ENCODE data around the gene UTP3. TPM values are rescaled to one million over a fixed set of nuclear protein-coding genes. Genes with fewer than 3 reads are reported as not detected.
A peak's percentile ranks its signal among the peaks of the same experiment; 100 is the strongest.
"Not testable (repeated sequence)": the region's sequence is repeated elsewhere in the genome, so short reads cannot be mapped to it uniquely, and the experiment has no call there.

The UTP3 gene
- 10 to 100 TPM; 27.9 to 48.7 (median 44.3) TPM for polyA plus RNA-seq (ENCODE audit: insufficient read length in 4 of 4)

GRCh38 chr4:70687821-70688794, at the start of gene UTP3:
Gene UTP3, plus strand, starts transcription at chr4:70688532. Its CDS starts 146 bp downstream, at chr4:70688678.
- peak; percentile 95 to 98 (median 98) for DNase-seq (ENCODE audit: low read depth in 4 of 4, low spot score in 3 of 4)

GRCh38 chr4:70640192-70640591, 48.1 kb upstream of the UTP3 start:
- DNase-seq (ENCODE audit: low read depth in 4 of 4, low spot score in 3 of 4) = no peak

- DNase-seq (ENCODE audit: low read depth in 4 of 4, low spot score in 3 of 4) = not testable (repeated sequence)
Measured at GRCh38 chr4:70650741-70651140, 37.6 kb upstream of the UTP3 start.

GRCh38 chr4:70651864-70652506, 36.3 kb upstream of the UTP3 start:
- peak in 1 of 4 donors; percentile 2 for DNase-seq (ENCODE audit: low read depth in 4 of 4, low spot score in 3 of 4)

GRCh38 chr4:70654605-70655011, 33.7 kb upstream of the UTP3 start:
- no peak for DNase-seq (ENCODE audit: low read depth in 4 of 4, low spot score in 3 of 4)

- DNase-seq (ENCODE audit: low read depth in 4 of 4, low spot score in 3 of 4) = no peak
Measured at GRCh38 chr4:70657326-70657725, 31.0 kb upstream of the UTP3 start.

GRCh38 chr4:70658418-70658817, 29.9 kb upstream of the UTP3 start:
- DNase-seq (ENCODE audit: low read depth in 4 of 4, low spot score in 3 of 4) = no peak

GRCh38 chr4:70660106-70660505, 28.2 kb upstream of the UTP3 start:
- DNase-seq (ENCODE audit: low read depth in 4 of 4, low spot score in 3 of 4) = no peak

- DNase-seq (ENCODE audit: low read depth in 4 of 4, low spot score in 3 of 4) = not testable (repeated sequence)
Measured at GRCh38 chr4:70661309-70661922, 26.9 kb upstream of the UTP3 start.

- no peak for DNase-seq (ENCODE audit: low read depth in 4 of 4, low spot score in 3 of 4)
Measured at GRCh38 chr4:70666369-70666768, 22.0 kb upstream of the UTP3 start, which contains the start of gene JCHAIN. Gene JCHAIN, minus strand, starts transcription at chr4:70666508. Its CDS starts 18 bp downstream, at chr4:70666490.

- DNase-seq (ENCODE audit: low read depth in 4 of 4, low spot score in 3 of 4) = no peak
Measured at GRCh38 chr4:70667740-70668535, 20.4 kb upstream of the UTP3 start.

GRCh38 chr4:70670332-70671014, 17.9 kb upstream of the UTP3 start:
- no peak for DNase-seq (ENCODE audit: low read depth in 4 of 4, low spot score in 3 of 4)

GRCh38 chr4:70671091-70671490, 17.2 kb upstream of the UTP3 start:
- DNase-seq (ENCODE audit: low read depth in 4 of 4, low spot score in 3 of 4) = no peak

GRCh38 chr4:70674191-70674590, 14.1 kb upstream of the UTP3 start:
- no peak for DNase-seq (ENCODE audit: low read depth in 4 of 4, low spot score in 3 of 4)

GRCh38 chr4:70674731-70675130, 13.6 kb upstream of the UTP3 start:
- DNase-seq (ENCODE audit: low read depth in 4 of 4, low spot score in 3 of 4) = no peak

GRCh38 chr4:70676554-70677090, 11.7 kb upstream of the UTP3 start:
- no peak for DNase-seq (ENCODE audit: low read depth in 4 of 4, low spot score in 3 of 4)

GRCh38 chr4:70678383-70678999, 9.8 kb upstream of the UTP3 start:
- DNase-seq (ENCODE audit: low read depth in 4 of 4, low spot score in 3 of 4) = no peak

GRCh38 chr4:70680934-70681333, 7.4 kb upstream of the UTP3 start:
- DNase-seq (ENCODE audit: low read depth in 4 of 4, low spot score in 3 of 4) = peak in 3 of 4 donors; percentile 27 to 32 (median 28)

- peak in 1 of 4 donors; percentile 1 for DNase-seq (ENCODE audit: low read depth in 4 of 4, low spot score in 3 of 4)
Measured at GRCh38 chr4:70681704-70682103, 6.6 kb upstream of the UTP3 start.

Measured in left renal pelvis (tissue), 4 donors.